Brain microvascular endothelial cell (primary cell): Measurements from ENCODE around the gene TLR7.

Source experiments
- DNase-seq: peaks from one replicate; pipeline ENCODE4 v3.0.0-alpha.2; 2020
- H3K27ac ChIP-seq: fragments of 250-450 bp; sonication (Bioruptor Pico); 2 replicates; pipeline ENCODE4 v1.5.1; 2020; ENCODE audit warnings: mild to moderate bottlenecking, moderate library complexity
- H3K27me3 ChIP-seq: fragments of 250-450 bp; sonication (Bioruptor Pico); replicated peaks from 2 replicates; pipeline ENCODE4 v1.5.1; 2020; ENCODE audit warnings: mild to moderate bottlenecking
- H3K36me3 ChIP-seq: fragments of 250-450 bp; sonication (Bioruptor Pico); replicated peaks from 2 replicates; pipeline ENCODE4 v1.5.1; 2020; ENCODE audit warnings: mild to moderate bottlenecking
- H3K4me3 ChIP-seq: 2 replicates; pipeline ENCODE4 v1.5.1; 2011; ENCODE audit warnings: low read depth, mild to moderate bottlenecking, control low read depth, low read length, moderate library complexity
- in situ Hi-C: cut with HindIII; loops from 2 replicates; pipeline ENCODE4 v1.10.0; 2017; ENCODE audit warnings: low sequenced_read_pairs, low pct_ligation_motif_present
- TF ChIP-seq, protein P1 (sequence below): IDR thresholded peaks from 2 replicates; pipeline ENCODE4 v1.5.1; 2011; ENCODE audit warnings: low read depth, mild to moderate bottlenecking, moderate library complexity, low read length, control low read depth, inconsistent platforms; ENCODE audit errors: missing control alignments

The TLR7 gene

DNA sequence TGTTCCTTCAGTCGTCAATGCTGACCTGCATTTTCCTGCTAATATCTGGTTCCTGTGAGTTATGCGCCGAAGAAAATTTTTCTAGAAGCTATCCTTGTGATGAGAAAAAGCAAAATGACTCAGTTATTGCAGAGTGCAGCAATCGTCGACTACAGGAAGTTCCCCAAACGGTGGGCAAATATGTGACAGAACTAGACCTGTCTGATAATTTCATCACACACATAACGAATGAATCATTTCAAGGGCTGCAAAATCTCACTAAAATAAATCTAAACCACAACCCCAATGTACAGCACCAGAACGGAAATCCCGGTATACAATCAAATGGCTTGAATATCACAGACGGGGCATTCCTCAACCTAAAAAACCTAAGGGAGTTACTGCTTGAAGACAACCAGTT is 52.2 kb downstream of the TLR7 start:
- Histone ChIP-seq H3K36me3 (no peaks in the 10 kb centered on the region), H3K27me3 (no peaks in the 10 kb centered on the region), H3K27ac (no peak overlapping the region), H3K4me3 (no peak overlapping the region)
- TF ChIP-seq, protein P1, sequence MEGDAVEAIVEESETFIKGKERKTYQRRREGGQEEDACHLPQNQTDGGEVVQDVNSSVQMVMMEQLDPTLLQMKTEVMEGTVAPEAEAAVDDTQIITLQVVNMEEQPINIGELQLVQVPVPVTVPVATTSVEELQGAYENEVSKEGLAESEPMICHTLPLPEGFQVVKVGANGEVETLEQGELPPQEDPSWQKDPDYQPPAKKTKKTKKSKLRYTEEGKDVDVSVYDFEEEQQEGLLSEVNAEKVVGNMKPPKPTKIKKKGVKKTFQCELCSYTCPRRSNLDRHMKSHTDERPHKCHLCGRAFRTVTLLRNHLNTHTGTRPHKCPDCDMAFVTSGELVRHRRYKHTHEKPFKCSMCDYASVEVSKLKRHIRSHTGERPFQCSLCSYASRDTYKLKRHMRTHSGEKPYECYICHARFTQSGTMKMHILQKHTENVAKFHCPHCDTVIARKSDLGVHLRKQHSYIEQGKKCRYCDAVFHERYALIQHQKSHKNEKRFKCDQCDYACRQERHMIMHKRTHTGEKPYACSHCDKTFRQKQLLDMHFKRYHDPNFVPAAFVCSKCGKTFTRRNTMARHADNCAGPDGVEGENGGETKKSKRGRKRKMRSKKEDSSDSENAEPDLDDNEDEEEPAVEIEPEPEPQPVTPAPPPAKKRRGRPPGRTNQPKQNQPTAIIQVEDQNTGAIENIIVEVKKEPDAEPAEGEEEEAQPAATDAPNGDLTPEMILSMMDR, result no peak
- DNase-seq, result no peak
- in situ Hi-C loops, result no loop called here

DNA sequence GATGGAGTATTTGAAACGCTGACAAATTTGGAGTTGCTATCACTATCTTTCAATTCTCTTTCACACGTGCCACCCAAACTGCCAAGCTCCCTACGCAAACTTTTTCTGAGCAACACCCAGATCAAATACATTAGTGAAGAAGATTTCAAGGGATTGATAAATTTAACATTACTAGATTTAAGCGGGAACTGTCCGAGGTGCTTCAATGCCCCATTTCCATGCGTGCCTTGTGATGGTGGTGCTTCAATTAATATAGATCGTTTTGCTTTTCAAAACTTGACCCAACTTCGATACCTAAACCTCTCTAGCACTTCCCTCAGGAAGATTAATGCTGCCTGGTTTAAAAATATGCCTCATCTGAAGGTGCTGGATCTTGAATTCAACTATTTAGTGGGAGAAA is 52.7 kb downstream of the TLR7 start:
- in situ Hi-C loops, result no loop called here
- no peak for DNase-seq
- TF ChIP-seq, protein P1, result no peak
- Histone ChIP-seq H3K4me3 (no peak overlapping the region), H3K36me3 (no peaks in the 10 kb centered on the region), H3K27me3 (no peaks in the 10 kb centered on the region), H3K27ac (no peak overlapping the region)

DNA sequence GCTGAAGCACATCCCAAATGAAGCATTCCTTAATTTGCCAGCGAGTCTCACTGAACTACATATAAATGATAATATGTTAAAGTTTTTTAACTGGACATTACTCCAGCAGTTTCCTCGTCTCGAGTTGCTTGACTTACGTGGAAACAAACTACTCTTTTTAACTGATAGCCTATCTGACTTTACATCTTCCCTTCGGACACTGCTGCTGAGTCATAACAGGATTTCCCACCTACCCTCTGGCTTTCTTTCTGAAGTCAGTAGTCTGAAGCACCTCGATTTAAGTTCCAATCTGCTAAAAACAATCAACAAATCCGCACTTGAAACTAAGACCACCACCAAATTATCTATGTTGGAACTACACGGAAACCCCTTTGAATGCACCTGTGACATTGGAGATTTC is 54.1 kb downstream of the TLR7 start:
- TF ChIP-seq, protein P1, result no peak
- Histone ChIP-seq H3K36me3 (no peaks in the 10 kb centered on the region), H3K4me3 (no peak overlapping the region), H3K27me3 (no peaks in the 10 kb centered on the region), H3K27ac (no peak overlapping the region)
- in situ Hi-C loops, result no loop called here
- no peak for DNase-seq

DNA sequence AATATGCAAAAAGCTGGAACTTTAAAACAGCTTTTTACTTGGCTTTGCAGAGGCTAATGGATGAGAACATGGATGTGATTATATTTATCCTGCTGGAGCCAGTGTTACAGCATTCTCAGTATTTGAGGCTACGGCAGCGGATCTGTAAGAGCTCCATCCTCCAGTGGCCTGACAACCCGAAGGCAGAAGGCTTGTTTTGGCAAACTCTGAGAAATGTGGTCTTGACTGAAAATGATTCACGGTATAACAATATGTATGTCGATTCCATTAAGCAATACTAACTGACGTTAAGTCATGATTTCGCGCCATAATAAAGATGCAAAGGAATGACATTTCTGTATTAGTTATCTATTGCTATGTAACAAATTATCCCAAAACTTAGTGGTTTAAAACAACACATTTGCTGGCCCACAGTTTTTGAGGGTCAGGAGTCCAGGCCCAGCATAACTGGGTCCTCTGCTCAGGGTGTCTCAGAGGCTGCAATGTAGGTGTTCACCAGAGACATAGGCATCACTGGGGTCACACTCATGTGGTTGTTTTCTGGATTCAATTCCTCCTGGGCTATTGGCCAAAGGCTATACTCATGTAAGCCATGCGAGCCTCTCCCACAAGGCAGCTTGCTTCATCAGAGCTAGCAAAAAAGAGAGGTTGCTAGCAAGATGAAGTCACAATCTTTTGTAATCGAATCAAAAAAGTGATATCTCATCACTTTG is 55.2 kb downstream of the TLR7 start:
- DNase-seq, result no peak
- H3K27me3 ChIP-seq, result no peaks in the 10 kb centered on the region
- in situ Hi-C loops, result no loop called here

DNA sequence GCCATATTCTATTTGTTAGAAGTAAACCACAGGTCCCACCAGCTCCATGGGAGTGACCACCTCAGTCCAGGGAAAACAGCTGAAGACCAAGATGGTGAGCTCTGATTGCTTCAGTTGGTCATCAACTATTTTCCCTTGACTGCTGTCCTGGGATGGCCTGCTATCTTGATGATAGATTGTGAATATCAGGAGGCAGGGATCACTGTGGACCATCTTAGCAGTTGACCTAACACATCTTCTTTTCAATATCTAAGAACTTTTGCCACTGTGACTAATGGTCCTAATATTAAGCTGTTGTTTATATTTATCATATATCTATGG is 55.7 kb downstream of the TLR7 start:
- in situ Hi-C loops, result no loop called here
- TF ChIP-seq, protein P1, result no peak
- H3K27me3 ChIP-seq, result no peaks in the 10 kb centered on the region
- H3K36me3 ChIP-seq, result no peaks in the 10 kb centered on the region
- H3K4me3 ChIP-seq, result no peak overlapping the region
- DNase-seq, result no peak
- H3K27ac ChIP-seq, result no peak overlapping the region

More for the DNA sequence above, 55.2 kb downstream of the TLR7 start:
- TF ChIP-seq, protein P1, result no peak
- H3K36me3 ChIP-seq, result no peaks in the 10 kb centered on the region
- no peak overlapping the region for H3K4me3 ChIP-seq
- no peak overlapping the region for H3K27ac ChIP-seq

DNA sequence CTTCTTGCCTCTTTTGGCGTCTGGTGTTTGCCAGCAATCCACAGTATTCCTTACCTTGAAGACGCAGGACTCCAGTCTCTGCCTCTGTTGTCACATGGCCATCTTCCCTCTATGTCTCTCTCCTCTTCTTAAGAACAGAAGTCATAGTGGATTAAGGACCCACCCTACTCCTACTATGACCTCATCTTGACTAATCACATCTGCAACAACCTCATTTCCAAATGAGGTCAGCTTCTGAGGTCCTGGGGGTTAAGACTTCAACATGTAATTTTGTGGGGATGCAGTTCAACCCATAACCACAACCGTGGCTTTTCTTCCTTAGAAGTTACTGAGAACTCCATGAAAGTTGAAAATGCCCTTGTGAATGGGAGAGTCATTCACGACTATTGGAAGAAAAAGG is 62.8 kb downstream of the TLR7 start:
- in situ Hi-C loops, result no loop called here
- no peaks in the 10 kb centered on the region for H3K36me3 ChIP-seq
- TF ChIP-seq, protein P1, result no peak

More for the DNA sequence above, 62.8 kb downstream of the TLR7 start:
- Histone ChIP-seq H3K27ac (no peak overlapping the region), H3K27me3 (no peaks in the 10 kb centered on the region), H3K4me3 (no peak overlapping the region)
- DNase-seq, result no peak
